ENCODE results near the gene CIB4.

- no peak for TF ChIP-seq USF2 (IDR thresholded peaks at IDR 0.05; ENCODE audit: low read depth, low read length)
- no peak for TF ChIP-seq CTCF (conservative IDR thresholded peaks at IDR 0.05; ENCODE audit: low read depth, low read length)
- no peak for TF ChIP-seq POLR2A (IDR thresholded peaks at IDR 0.05; ENCODE audit: low read depth, low read length)
- no peak for TF ChIP-seq RAD21 (IDR thresholded peaks at IDR 0.05; ENCODE audit: low read length)
- no peak for TF ChIP-seq BHLHE40 (IDR thresholded peaks at IDR 0.05; ENCODE audit: low read depth, low read length)
- no peak for TF ChIP-seq RCOR1 (IDR thresholded peaks at IDR 0.05; ENCODE audit: insufficient replicate concordance, low read length)
- no peak for TF ChIP-seq FOS (IDR thresholded peaks at IDR 0.05; ENCODE audit: low read depth, low read length)
- no peak for TF ChIP-seq MXI1 (IDR thresholded peaks at IDR 0.05; ENCODE audit: borderline replicate concordance, low read depth, low read length)
- TF ChIP-seq ELK1 (IDR thresholded peaks at IDR 0.05; ENCODE audit: borderline replicate concordance, low read depth, low read length) = no peak
- TF ChIP-seq RFX5 (IDR thresholded peaks at IDR 0.05; ENCODE audit: low read depth, low read length) = no peak
- no peak for TF ChIP-seq MAFK (IDR thresholded peaks at IDR 0.05; ENCODE audit: low read depth, low read length)
Measured at GRCh38 chr2:26649322-26649721, 8.2 kb upstream of the CIB4 start.

Measured in IMR-90 (cell line).